HG03432 (cell line): ENCODE data around the gene TMPRSS2.
"Not testable (repeated sequence)": the region's sequence is repeated elsewhere in the genome, so short reads cannot be mapped to it uniquely, and the experiment has no call there.

Source experiments
- ATAC-seq: cut with Tn5 transposase; IDR thresholded peaks from one replicate; pipeline ENCODE4 v1.9.1; 2021; ENCODE audit warnings: mild to moderate bottlenecking, moderate library complexity; ENCODE audit not compliant: unreplicated experiment

The TMPRSS2 gene

DNA sequence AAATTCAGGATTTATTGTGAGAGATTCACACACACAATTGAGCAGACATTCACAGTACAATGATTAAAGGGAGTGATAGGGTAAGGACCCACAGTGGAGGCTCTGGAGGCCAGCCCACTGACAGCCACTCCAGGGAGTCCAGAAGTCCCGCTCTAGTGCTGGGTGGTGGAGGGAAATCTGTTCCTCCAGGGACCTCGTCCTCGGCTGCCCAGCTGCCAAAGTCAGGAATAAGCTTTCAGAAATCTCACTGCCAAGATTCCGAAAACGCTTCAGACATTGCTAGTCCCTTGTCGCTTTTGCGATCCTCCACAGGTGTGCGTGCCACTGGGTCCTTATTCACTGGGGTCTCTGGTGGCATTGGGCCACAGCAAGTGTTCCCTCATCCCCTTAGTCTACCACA lies 79.6 kb downstream of the TMPRSS2 start:
- ATAC-seq: no peak

DNA sequence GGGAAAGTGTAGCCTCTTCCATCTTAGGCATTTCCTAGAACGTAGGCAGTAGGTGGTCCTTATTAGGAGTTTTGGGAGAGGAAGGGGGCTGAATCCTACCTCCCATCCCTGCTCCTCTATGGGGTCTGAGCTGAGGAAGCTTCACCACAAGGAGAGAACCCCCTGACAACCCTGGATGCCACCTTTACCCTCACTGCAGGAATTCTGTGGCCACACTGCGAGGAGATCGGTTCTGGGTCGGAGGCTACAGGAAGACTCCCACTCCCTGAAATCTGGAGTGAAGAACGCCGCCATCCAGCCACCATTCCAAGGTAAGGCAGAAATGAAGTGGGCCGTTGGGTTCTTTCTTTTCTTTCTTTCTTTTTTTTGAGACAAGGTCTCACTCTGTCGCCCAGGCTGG lies 80.4 kb downstream of the TMPRSS2 start:
- ATAC-seq: no peak

DNA sequence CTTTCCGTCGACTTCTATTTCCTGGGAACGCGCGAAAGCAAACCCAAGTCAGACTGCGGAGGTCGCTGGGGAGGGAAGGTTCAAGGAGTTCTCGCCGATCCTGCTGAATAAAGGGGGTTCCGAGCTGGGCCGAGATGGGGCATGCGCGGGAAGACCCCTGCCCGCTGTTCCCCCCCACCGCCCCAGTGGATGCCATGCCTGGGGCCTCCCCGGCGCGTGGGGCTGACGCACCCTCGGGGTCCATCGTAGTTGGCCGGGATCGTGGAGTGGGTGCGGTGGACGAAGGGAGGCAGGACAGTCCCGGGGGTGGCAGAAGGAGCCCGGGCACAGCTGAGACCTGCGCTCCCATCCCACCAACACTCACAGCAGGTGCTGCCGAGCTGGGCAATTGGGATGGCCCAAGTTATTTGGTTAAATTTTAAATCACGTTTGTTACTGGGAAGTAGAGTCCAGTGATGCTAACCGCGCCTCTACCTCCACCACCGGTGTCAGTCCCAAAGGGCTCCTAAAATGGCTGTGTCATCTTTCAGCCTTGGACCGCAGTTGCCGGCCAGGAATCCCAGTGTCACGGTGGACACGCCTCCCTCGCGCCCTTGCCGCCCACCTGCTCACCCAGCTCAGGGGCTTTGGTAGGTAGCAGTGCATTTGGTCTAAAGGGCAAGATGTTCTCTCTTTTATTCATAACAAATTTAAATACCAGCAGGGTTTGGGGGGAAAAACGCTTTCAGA lies 81.1 kb downstream of the TMPRSS2 start:
- peak; percentile 3 for ATAC-seq

DNA sequence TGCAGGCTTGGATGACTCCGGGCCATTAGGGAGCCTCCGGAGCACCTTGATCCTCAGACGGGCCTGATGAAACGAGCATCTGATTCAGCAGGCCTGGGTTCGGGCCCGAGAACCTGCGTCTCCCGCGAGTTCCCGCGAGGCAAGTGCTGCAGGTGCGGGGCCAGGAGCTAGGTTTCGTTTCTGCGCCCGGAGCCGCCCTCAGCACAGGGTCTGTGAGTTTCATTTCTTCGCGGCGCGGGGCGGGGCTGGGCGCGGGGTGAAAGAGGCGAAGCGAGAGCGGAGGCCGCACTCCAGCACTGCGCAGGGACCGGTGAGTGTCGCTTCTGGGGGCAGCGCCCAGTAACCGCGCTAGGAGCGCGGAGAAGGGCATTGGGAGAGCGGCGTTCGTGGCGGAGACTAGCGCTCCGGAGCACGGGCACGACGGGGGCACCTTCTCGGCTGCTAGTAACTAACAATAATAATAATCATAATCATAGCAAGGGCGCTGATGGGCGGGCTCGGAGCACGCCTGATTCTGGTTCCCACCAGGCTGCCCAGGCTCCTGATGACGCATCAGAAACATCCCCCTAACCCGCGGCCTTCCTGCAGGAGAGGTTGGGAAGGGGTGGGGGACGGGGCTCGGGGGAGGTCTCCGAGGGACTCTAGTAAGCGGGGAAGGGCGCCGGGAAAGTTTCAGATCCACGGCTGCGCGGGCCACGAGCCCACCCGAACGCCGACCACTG lies 81.8 kb downstream of the TMPRSS2 start, which contains the start of gene MX1:
Gene MX1, plus strand, starts transcription at position 286 of the 722 bp plus-strand sequence. CDS start 5,832 bp downstream, outside the sequence.
- ATAC-seq: peak; percentile 89

DNA sequence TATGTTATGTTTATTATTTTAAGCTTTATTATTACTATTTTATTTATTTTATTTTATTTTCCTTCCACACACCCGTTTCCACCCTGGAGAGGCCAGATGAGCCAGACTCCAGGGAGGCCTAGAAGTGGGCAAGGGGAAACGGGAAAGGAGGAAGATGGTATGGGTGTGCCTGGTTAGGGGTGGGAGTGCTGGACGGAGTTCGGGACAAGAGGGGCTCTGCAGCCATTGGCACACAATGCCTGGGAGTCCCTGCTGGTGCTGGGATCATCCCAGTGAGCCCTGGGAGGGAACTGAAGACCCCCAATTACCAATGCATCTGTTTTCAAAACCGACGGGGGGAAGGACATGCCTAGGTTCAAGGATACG lies 82.4 kb downstream of the TMPRSS2 start:
- ATAC-seq: peak; percentile 9

DNA sequence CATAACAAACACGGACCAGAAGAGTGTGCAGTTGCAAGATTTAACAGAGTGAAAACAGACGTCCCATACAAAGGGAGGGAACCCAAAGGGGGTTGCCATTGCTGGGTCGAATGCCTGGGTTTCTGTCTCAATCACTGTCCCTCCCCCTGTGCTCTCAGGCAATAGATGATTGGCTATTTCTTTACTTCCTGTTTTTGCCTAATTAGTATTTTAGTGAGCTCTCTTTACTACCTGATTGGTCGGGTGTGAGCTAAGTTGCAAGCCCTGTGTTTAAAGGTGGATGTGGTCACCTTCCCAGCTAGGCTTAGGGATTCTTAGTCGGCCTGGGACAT lies 84.7 kb downstream of the TMPRSS2 start:
- ATAC-seq: not testable (repeated sequence)

DNA sequence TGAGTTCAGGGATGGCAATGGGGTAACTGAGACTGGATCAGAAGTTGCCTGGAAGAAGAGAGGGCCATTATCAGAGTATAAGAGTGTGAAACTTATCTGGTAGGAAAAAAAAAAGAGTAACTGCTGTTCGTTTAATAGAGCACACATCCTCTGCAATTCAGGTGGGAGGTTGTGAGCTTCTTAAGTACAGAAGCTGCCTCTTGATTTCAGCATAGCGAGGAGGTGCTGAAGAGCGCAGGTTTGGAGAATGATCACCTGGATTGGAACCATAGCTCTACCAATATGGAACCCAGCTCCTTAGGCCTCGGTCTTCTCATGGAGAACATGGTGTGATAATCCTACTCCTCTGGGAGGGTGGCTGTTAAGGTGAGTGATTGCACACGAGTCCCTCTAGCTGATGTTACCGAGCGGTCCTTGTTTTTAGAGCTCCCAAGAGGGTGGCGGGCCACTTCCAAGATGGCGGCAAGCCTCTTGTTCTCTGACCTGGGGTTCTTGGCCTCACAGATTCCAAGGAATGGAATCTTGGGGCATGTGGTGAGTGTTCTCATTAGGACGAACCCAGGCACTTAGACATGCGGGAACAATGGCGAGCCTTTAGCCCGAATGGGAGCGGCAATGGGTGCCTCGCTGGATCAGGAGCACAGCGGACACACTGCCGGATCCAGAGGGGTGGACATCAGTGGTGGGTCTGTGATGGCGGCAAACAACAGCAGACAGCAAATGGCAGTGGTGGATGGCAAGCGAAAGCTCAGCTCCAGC lies 85.2 kb downstream of the TMPRSS2 start:
- no peak for ATAC-seq

DNA sequence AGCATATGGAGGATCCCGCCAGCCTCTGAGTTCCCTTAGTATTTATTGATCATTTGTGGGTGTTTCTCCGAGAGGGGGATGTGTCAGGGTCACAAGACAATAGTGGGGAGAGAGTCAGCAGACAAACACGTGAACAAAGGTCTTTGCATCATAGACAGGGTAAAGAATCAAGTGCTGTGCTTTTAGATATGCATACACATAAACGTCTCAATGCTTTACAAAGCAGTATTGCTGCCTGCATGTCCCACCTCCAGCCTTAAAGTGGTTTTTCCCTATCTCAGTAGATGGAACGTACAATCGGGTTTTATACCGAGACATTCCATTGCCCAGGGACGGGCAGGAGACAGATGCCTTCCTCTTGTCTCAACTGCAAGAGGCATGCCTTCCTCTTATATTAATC lies 87.0 kb downstream of the TMPRSS2 start:
- ATAC-seq: not testable (repeated sequence)

DNA sequence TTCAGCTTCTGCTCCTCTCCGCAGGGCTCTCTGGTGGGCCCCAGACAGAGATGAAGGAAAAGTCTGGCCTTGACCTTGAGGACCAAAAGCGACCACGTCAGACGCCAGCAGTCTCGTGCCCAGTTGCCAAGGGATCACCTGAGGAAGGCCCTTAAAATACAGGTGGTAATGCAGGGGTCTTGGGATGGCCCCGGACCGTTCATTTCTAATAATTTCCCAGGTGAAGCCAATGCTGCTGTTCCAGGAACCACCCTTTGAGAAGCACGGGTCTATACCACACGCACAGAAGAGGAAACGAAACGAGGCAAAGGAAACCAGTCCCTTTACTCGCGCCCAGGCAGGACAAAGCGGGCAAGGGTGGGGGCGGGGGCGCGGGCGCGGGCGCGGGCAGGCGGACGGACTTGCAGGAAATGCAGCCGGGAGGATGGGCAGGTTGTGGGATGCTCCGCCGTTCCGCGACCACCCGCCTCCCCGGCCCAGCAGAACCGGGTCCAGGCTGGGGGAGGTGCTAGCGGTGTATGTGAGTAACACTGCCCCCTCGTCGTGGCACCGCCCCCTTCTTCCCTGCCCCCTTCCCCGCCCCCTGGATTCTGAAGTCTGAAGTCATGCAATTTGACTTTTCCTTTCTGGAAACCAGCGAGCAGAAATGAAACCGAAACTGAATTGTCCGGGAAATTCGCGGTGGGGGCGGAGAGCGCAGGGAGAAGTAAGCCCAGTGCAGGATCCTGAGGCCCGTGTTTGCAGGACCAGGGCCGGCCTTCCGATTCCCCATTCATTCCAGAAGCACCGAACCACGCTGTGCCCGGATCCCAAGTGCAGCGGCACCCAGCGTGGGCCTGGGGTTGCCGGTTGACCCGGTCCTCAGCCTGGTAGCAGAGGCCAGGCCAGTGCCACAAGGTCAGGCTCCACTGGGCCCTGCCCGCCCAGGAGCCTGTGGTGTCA lies 87.8 kb downstream of the TMPRSS2 start:
- ATAC-seq: peak; percentile 86

DNA sequence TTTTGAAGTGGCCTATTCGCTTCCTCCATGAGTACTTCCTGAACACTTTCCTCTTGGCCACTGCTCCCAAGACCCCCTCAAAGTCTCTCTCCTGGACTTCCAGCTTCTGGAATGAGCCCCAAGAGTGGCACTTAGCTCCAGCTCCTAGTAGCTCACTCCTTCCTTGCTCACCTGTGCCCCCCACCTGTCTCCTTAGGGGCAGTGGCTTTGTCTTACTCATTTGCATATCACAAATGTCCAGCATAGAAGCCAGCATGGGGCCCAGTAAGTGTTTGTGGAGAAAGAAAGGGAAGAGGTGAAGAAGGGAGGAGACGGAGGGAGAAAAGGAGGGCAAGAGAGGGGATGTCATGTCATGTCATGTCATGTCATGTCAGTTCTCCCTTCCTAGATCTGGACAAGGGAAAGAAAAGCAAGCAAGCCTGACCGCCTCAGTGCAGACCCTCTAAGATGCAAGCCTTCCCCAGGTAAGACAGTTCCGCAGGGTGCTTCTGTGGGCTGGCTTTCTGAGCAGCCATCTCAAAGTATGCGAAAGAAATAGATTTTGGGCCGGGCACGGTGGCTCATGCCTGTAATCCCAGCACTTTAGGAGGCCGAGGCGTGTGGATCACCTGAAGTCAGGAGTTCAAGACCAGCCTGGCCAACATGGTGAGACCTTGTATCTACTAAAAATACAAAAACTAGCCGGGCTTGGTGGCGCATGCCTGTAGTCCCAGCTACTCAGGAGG lies 88.8 kb downstream of the TMPRSS2 start:
- ATAC-seq: no peak

DNA sequence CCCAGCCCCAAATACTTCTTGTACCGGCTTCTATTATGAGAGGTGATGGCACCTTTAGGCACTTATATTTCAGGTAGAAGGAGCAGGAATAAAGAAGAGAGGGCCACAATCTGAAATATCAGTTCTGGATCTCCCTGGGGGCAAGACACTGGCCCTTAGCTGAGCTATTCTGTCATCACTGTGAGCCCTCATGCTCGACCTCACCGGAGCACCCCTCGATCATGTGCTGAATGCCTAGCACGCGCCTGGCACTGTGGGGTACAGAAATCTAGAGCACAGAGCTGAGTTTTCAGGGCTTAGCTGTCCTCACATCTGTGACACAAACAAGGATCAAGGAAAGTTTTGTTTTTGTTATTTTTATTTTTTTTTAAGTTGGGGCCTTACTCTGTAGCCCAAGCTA lies 89.6 kb downstream of the TMPRSS2 start:
- no peak for ATAC-seq

DNA sequence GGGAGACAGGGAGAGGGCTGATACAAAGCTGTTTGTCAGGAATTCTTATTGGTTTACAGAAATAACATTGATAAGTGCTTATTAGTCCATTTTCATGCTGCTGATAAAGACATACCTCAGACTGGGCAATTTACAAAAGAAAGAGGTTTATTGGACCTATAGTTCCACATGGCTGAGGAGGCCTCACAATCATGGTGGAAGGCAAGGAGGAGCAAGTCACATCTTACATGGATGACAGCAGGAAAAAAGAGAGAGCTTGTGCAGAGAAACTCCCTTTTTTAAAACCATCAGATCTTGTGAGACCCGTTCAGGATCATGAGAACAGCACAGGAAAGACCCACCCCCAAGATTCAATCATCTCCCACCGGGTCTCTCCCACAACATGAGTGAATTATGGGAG lies 90.5 kb downstream of the TMPRSS2 start:
- ATAC-seq: not testable (repeated sequence)
